ENCODE measurements around the gene RGS17.
"Not testable (repeated sequence)": the region's sequence is repeated elsewhere in the genome, so short reads cannot be mapped to it uniquely, and the experiment has no call there.

RGS17 gene

GRCh38 chr6:153135681-153136080 lies 4.6 kb upstream of the RGS17 start:
- Histone ChIP-seq H3K27ac (replicated peaks) (no peak overlapping the region), H3K27me3 (ENCODE audit: insufficient read depth, poor library complexity, severe bottlenecking) (peaks cover 14% of the 10 kb centered on the region), H3K4me3 (replicated peaks; ENCODE audit: insufficient read depth, low read length) (no peak overlapping the region)
- DNase-seq (ENCODE audit: low read depth in 1 of 2, low spot score in 1 of 2): no peak
- TF ChIP-seq GABPA (IDR thresholded peaks at IDR 0.05; ENCODE audit: low read depth): no peak
- TF ChIP-seq REST (IDR thresholded peaks at IDR 0.05; ENCODE audit: insufficient replicate concordance, low read depth): no peak

- DNase-seq (ENCODE audit: low read depth in 1 of 2, low spot score in 1 of 2); H3K27ac ChIP-seq (replicated peaks); H3K4me3 ChIP-seq (replicated peaks; ENCODE audit: insufficient read depth, low read length): not testable (repeated sequence)
- H3K27me3 ChIP-seq (ENCODE audit: insufficient read depth, poor library complexity, severe bottlenecking): peaks cover 32% of the 10 kb centered on the region
These were observed 2.6 kb upstream of the RGS17 start for GRCh38 chr6:153133667-153134066.

GRCh38 chr6:153130515-153131036 lies 506 bp downstream of the RGS17 start:
- H3K4me3 ChIP-seq (replicated peaks; ENCODE audit: insufficient read depth, low read length): peak overlapping the region; percentile 54
- H3K27me3 ChIP-seq (ENCODE audit: insufficient read depth, poor library complexity, severe bottlenecking): peaks cover 49% of the 10 kb centered on the region
- no peak for TF ChIP-seq SPI1 (IDR thresholded peaks at IDR 0.05; ENCODE audit: borderline replicate concordance, low read depth)
- TF ChIP-seq POLR2AphosphoS5 (IDR thresholded peaks at IDR 0.05; ENCODE audit: low read depth): no peak
- TF ChIP-seq REST (IDR thresholded peaks at IDR 0.05; ENCODE audit: insufficient replicate concordance, low read depth): no peak
- TF ChIP-seq CTCF (IDR thresholded peaks at IDR 0.05; ENCODE audit: insufficient read depth, low read length): no peak
- TF ChIP-seq GABPA (IDR thresholded peaks at IDR 0.05; ENCODE audit: low read depth): no peak
- no peak for DNase-seq (ENCODE audit: low read depth in 1 of 2, low spot score in 1 of 2)
- no peak overlapping the region for H3K27ac ChIP-seq (replicated peaks)

GRCh38 chr6:153129873-153130514 lies 1.1 kb downstream of the RGS17 start:
- Histone ChIP-seq H3K27ac (replicated peaks) (no peak overlapping the region), H3K27me3 (ENCODE audit: insufficient read depth, poor library complexity, severe bottlenecking) (peaks cover 46% of the 10 kb centered on the region), H3K4me3 (replicated peaks; ENCODE audit: insufficient read depth, low read length) (peak overlapping the region; percentile 54; the same call in 1 of the 2 replicates)
- TF ChIP-seq CTCF (IDR thresholded peaks at IDR 0.05; ENCODE audit: insufficient read depth, low read length): no peak
- TF ChIP-seq GABPA (IDR thresholded peaks at IDR 0.05; ENCODE audit: low read depth): no peak
- TF ChIP-seq POLR2AphosphoS5 (IDR thresholded peaks at IDR 0.05; ENCODE audit: low read depth): no peak
- TF ChIP-seq SPI1 (IDR thresholded peaks at IDR 0.05; ENCODE audit: borderline replicate concordance, low read depth): no peak
- TF ChIP-seq REST (IDR thresholded peaks at IDR 0.05; ENCODE audit: insufficient replicate concordance, low read depth): no peak
- DNase-seq (ENCODE audit: low read depth in 1 of 2, low spot score in 1 of 2): no peak

Measured in HL-60 (cell line).